ENCODE measurements around the gene SORT1.

SORT1 gene

DNA sequence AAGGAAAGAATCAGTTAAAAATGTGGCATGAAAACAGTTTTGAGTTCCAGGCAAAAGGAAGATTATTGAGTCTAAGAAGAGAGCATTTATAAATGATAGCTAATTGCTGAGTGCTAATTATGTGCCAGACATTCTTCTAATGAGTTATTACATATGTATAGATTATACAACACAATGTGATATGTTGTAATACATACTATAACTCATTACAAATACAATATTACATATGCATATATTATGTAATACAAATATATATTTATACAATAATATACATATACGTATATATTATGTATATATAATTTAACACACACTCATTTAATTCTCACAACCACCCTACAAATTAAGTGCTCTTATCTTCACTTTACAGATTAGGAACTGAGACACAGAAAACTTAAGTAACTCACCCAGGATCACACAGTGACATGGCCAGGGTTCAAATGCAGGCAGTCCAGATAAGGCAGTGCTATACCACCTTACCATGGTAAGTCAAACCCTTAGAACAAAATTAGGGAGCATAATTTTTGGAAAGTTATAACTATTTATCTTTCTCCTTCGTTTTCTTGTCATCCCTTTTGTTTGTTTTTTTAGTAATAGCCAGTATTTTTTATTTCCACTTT lies 4.0 kb downstream of the SORT1 start:
- peaks cover 7% of the 10 kb centered on the region for H3F3A ChIP-seq (ENCODE audit: insufficient read depth)
- no peak overlapping the region for H3K4me2 ChIP-seq (ENCODE audit: low read depth, low read length, poor library complexity, severe bottlenecking)
- H3K79me2 ChIP-seq (ENCODE audit: insufficient read depth, low read length): no peaks in the 10 kb centered on the region
- H3K27me3 ChIP-seq (ENCODE audit: low read length): no peaks in the 10 kb centered on the region
- H3K9me2 ChIP-seq (replicated peaks; ENCODE audit: insufficient read depth, low read length): no peaks in the 10 kb centered on the region
- no peak overlapping the region for H3K9ac ChIP-seq (ENCODE audit: low read length)
- no peaks in the 10 kb centered on the region for H3K36me3 ChIP-seq (ENCODE audit: low read length)
- H3K4me3 ChIP-seq (ENCODE audit: insufficient read depth, low read length, poor library complexity, severe bottlenecking): no peak overlapping the region
- no peak overlapping the region for H3K27ac ChIP-seq (ENCODE audit: low read depth, low read length)
- H3K9me3 ChIP-seq (ENCODE audit: insufficient read depth, low read length): no peaks in the 10 kb centered on the region
- H4K20me1 ChIP-seq (ENCODE audit: low read depth, low read length): no peaks in the 10 kb centered on the region
- H2AFZ ChIP-seq (ENCODE audit: low read depth, low read length, severe bottlenecking): no peak overlapping the region
- TF ChIP-seq EZH2phosphoT487 (conservative IDR thresholded peaks at IDR 0.05; ENCODE audit: low read length): no peak
- TF ChIP-seq, protein P1, sequence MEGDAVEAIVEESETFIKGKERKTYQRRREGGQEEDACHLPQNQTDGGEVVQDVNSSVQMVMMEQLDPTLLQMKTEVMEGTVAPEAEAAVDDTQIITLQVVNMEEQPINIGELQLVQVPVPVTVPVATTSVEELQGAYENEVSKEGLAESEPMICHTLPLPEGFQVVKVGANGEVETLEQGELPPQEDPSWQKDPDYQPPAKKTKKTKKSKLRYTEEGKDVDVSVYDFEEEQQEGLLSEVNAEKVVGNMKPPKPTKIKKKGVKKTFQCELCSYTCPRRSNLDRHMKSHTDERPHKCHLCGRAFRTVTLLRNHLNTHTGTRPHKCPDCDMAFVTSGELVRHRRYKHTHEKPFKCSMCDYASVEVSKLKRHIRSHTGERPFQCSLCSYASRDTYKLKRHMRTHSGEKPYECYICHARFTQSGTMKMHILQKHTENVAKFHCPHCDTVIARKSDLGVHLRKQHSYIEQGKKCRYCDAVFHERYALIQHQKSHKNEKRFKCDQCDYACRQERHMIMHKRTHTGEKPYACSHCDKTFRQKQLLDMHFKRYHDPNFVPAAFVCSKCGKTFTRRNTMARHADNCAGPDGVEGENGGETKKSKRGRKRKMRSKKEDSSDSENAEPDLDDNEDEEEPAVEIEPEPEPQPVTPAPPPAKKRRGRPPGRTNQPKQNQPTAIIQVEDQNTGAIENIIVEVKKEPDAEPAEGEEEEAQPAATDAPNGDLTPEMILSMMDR (IDR thresholded peaks at IDR 0.05; ENCODE audit: insufficient read depth, low read length, poor library complexity, severe bottlenecking): no peak

DNA sequence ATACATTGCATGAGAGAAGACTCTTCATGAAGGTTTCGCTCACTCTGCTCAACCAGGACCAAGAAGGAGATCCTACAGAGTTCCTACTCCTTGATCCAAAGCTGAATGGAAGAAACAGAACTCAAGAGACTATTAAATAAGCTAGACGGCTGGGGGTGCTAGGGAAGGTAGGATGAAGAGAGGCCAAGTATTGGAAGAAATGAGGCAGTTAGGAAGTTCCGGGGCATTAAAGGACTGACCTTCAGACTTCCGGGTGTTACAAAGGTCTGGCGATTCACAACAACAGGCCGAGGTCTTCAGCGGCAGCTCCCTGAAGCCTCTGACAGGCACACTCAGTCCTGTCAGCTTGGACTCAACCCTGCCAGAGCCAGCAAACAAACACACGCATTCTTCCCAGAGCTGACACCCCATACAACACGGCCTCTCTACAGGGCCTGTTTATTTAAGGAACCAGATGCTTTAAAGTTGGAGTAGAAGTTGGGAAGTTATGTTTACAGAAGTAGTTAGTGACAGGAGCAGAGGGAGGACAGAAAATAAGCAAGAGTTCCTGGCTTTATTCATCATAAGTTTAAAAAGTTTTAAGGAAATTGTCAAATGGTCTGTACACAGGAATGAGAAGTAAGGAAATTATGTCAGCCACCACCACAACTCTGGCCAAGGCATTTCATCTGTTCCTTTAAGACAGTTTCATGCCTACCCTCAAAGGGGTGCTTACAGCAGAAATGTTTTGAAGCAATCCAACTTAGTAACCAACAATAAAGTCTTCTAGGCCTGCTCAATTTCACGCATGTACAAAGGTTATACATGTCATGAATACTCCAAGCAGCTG lies 4.7 kb downstream of the SORT1 start:
- no peak for TF ChIP-seq EZH2phosphoT487 (conservative IDR thresholded peaks at IDR 0.05; ENCODE audit: low read length)
- TF ChIP-seq, protein P1 (IDR thresholded peaks at IDR 0.05; ENCODE audit: insufficient read depth, low read length, poor library complexity, severe bottlenecking): no peak
- no peaks in the 10 kb centered on the region for H4K20me1 ChIP-seq (ENCODE audit: low read depth, low read length)
- H3K27ac ChIP-seq (ENCODE audit: low read depth, low read length): no peak overlapping the region
- H2AFZ ChIP-seq (ENCODE audit: low read depth, low read length, severe bottlenecking): no peak overlapping the region
- H3K9me2 ChIP-seq (replicated peaks; ENCODE audit: insufficient read depth, low read length): no peaks in the 10 kb centered on the region
- no peaks in the 10 kb centered on the region for H3K9me3 ChIP-seq (ENCODE audit: insufficient read depth, low read length)
- no peak overlapping the region for H3K4me3 ChIP-seq (ENCODE audit: insufficient read depth, low read length, poor library complexity, severe bottlenecking)
- no peak overlapping the region for H3K9ac ChIP-seq (ENCODE audit: low read length)
- no peaks in the 10 kb centered on the region for H3K79me2 ChIP-seq (ENCODE audit: insufficient read depth, low read length)
- H3K27me3 ChIP-seq (ENCODE audit: low read length): no peaks in the 10 kb centered on the region
- no peaks in the 10 kb centered on the region for H3F3A ChIP-seq (ENCODE audit: insufficient read depth)
- no peaks in the 10 kb centered on the region for H3K36me3 ChIP-seq (ENCODE audit: low read length)
- H3K4me2 ChIP-seq (ENCODE audit: low read depth, low read length, poor library complexity, severe bottlenecking): no peak overlapping the region

DNA sequence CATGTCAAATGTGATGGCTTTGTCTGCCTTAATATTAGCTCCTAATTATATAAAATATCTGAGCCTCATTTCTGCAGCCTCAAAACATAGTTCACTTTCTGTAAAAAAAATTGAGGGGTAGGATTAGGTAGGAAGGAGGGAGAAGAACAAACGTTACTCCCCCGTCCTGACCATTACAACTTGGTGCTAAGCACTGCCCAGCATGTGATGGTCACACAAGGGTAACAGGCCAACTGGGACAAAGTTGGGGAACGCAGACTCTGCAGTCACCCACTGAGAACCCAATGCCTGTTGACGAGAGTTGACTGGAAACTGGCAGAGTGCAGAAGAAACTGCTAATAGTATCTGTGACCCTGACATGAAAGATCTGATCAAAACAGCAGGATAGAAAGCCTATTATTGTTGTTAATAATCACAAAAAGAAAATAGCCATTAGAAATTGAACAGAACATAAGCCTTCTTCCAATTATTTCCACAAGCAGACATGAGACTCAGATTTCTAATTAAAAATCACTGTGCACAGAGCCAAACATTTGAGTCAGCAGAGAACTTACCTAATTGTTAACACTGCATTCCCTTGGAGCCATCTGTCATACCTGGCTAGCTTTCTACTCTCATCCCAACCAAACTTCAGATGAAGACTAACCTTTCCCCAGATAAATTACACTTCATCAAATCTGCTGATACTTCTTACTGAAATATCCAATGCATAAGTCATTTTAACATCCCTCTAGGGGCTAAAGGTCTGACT lies 5.5 kb downstream of the SORT1 start:
- no peak overlapping the region for H2AFZ ChIP-seq (ENCODE audit: low read depth, low read length, severe bottlenecking)
- no peak overlapping the region for H3K4me3 ChIP-seq (ENCODE audit: insufficient read depth, low read length, poor library complexity, severe bottlenecking)
- no peaks in the 10 kb centered on the region for H3K9me2 ChIP-seq (replicated peaks; ENCODE audit: insufficient read depth, low read length)
- no peak overlapping the region for H3K27ac ChIP-seq (ENCODE audit: low read depth, low read length)
- no peaks in the 10 kb centered on the region for H4K20me1 ChIP-seq (ENCODE audit: low read depth, low read length)
- H3K9me3 ChIP-seq (ENCODE audit: insufficient read depth, low read length): no peaks in the 10 kb centered on the region
- H3K79me2 ChIP-seq (ENCODE audit: insufficient read depth, low read length): no peaks in the 10 kb centered on the region
- TF ChIP-seq, protein P1 (IDR thresholded peaks at IDR 0.05; ENCODE audit: insufficient read depth, low read length, poor library complexity, severe bottlenecking): no peak
- no peak for TF ChIP-seq EZH2phosphoT487 (conservative IDR thresholded peaks at IDR 0.05; ENCODE audit: low read length)
- no peaks in the 10 kb centered on the region for H3K27me3 ChIP-seq (ENCODE audit: low read length)
- no peaks in the 10 kb centered on the region for H3F3A ChIP-seq (ENCODE audit: insufficient read depth)
- peak overlapping the region; percentile 19 for H3K4me2 ChIP-seq (ENCODE audit: low read depth, low read length, poor library complexity, severe bottlenecking)
- no peaks in the 10 kb centered on the region for H3K36me3 ChIP-seq (ENCODE audit: low read length)
- H3K9ac ChIP-seq (ENCODE audit: low read length): no peak overlapping the region

Measured in SU-DHL-6 (cell line).